IMR-90 (cell line): Measurements from ENCODE around the gene NOSTRIN. TPM values are rescaled to one million over a fixed set of nuclear protein-coding genes. Genes with fewer than 3 reads are reported as not detected.

Experiments used
- ATAC-seq: fragments of 200-7000 bp; cut with Tn5 transposase; 2 replicates; pipeline ENCODE4 v1.9.1; 2020; ENCODE audit warnings: low read depth, mild to moderate bottlenecking, moderate library complexity
- BruUV-seq: library from RNA; stranded (reverse); fragments of 400-500 nt; replicated peaks from 2 replicates; lab custom pipeline; 2021; lab: Mats Ljungman, UMichigan
- CTCF ChIA-PET: fragments of 300-600 bp; formaldehyde crosslinking; extraction: SDS; loops from one replicate; lab custom pipeline; 2021; ENCODE audit warnings: antibody characterized with exemption; lab: Yijun Ruan, JAX
- POLR2A ChIA-PET: fragments of 300-600 bp; sonication (Branson Sonifier 250); formaldehyde crosslinking; loops from one replicate; lab custom pipeline; 2022; ENCODE audit warnings: antibody characterized with exemption; ENCODE audit not compliant: unreplicated experiment; lab: Charles Lee
- DNase-seq: peaks from one replicate; pipeline ENCODE4 v3.0.0; 2013
- H2AFZ ChIP-seq: replicated peaks from 2 replicates; pipeline ENCODE3; 2013; ENCODE audit warnings: low read length, mild to moderate bottlenecking; ENCODE audit not compliant: poor library complexity
- H2AK5ac ChIP-seq: 2 replicates; pipeline ENCODE4 v1.6.1; 2013; ENCODE audit warnings: low read depth, low read length, inconsistent platforms
- H2AK9ac ChIP-seq: replicated peaks from 2 replicates; pipeline ENCODE3; 2013; ENCODE audit warnings: mild to moderate bottlenecking, low read depth, low read length, moderate library complexity; ENCODE audit not compliant: poor library complexity
- H2BK120ac ChIP-seq: 2 replicates; pipeline ENCODE4 v1.6.1; 2013; ENCODE audit warnings: low read depth, low read length, inconsistent platforms
- H2BK15ac ChIP-seq: 3 replicates; pipeline ENCODE4 v1.6.1; 2013; ENCODE audit warnings: low read depth, low read length, inconsistent platforms
- H2BK20ac ChIP-seq: 2 replicates; pipeline ENCODE4 v1.6.1; 2013; ENCODE audit warnings: low read depth, mild to moderate bottlenecking, inconsistent platforms, low read length, moderate library complexity
- H2BK5ac ChIP-seq: 2 replicates; pipeline ENCODE4 v1.6.1; 2013; ENCODE audit warnings: mild to moderate bottlenecking, low read depth, low read length, inconsistent platforms; ENCODE audit not compliant: poor library complexity, severe bottlenecking
- H3K14ac ChIP-seq: replicated peaks from 2 replicates; pipeline ENCODE4 v1.6.1; 2013; ENCODE audit warnings: low read depth, low read length, inconsistent platforms
- H3K18ac ChIP-seq: 2 replicates; pipeline ENCODE4 v1.6.1; 2013; ENCODE audit warnings: low read depth, low read length, control low read depth
- H3K23ac ChIP-seq: 2 replicates; pipeline ENCODE4 v1.6.1; 2013; ENCODE audit warnings: low read depth, low read length, inconsistent platforms
- H3K27ac ChIP-seq: 2 replicates; pipeline ENCODE4 v1.5.1; 2013; ENCODE audit warnings: mild to moderate bottlenecking, control low read depth, low read length; ENCODE audit not compliant: insufficient read depth
- H3K27me3 ChIP-seq: 2 replicates; pipeline ENCODE4 v1.6.1; 2013; ENCODE audit warnings: low read length; ENCODE audit not compliant: control insufficient read depth, insufficient read depth
- H3K36me3 ChIP-seq: 2 replicates; pipeline ENCODE4 v1.6.1; 2013; ENCODE audit warnings: low read length, mixed read lengths; ENCODE audit not compliant: control insufficient read depth, insufficient read depth
- H3K4ac ChIP-seq: 2 replicates; pipeline ENCODE4 v1.6.1; 2013; ENCODE audit warnings: low read depth, low read length, inconsistent platforms
- H3K4me1 ChIP-seq: 2 replicates; pipeline ENCODE4 v1.6.1; 2013; ENCODE audit warnings: low read length, mixed read lengths; ENCODE audit not compliant: control insufficient read depth, insufficient read depth
- H3K4me2 ChIP-seq: 2 replicates; pipeline ENCODE4 v1.6.1; 2013; ENCODE audit warnings: low read depth, mild to moderate bottlenecking, control low read depth, low read length, moderate library complexity
- H3K4me3 ChIP-seq: 2 replicates; pipeline ENCODE4 v1.5.1; 2013; ENCODE audit warnings: low read depth, mild to moderate bottlenecking, control low read depth, low read length, moderate library complexity; ENCODE audit not compliant: insufficient read depth
- H3K56ac ChIP-seq: 2 replicates; pipeline ENCODE4 v1.6.1; 2013; ENCODE audit warnings: low read length, inconsistent platforms; ENCODE audit not compliant: insufficient read depth; ENCODE audit errors: extremely low read depth
- H3K79me1 ChIP-seq, 2 experiments: 2 replicates each; pipeline ENCODE4 v1.6.1; 2013; ENCODE audit warnings: low read length in 2 of 2, inconsistent platforms in 1 of 2, low read depth in 1 of 2
- H3K9ac ChIP-seq: 2 replicates; pipeline ENCODE4 v1.6.1; 2013; ENCODE audit warnings: low read depth, low read length, control low read depth
- H3K9me1 ChIP-seq: 2 replicates; pipeline ENCODE4 v1.6.1; 2013; ENCODE audit warnings: low read length, inconsistent platforms; ENCODE audit not compliant: insufficient read depth
- H3K9me3 ChIP-seq: 2 replicates; pipeline ENCODE4 v1.6.1; 2013; ENCODE audit warnings: low read length; ENCODE audit not compliant: control insufficient read depth, insufficient read depth
- H4K20me1 ChIP-seq: 2 replicates; pipeline ENCODE4 v1.6.1; 2013; ENCODE audit warnings: low read length, inconsistent platforms; ENCODE audit not compliant: insufficient read depth
- H4K5ac ChIP-seq: 2 replicates; pipeline ENCODE4 v1.6.1; 2013; ENCODE audit warnings: mild to moderate bottlenecking, low read depth, low read length, control low read depth
- H4K8ac ChIP-seq, 2 experiments: 2 replicates each; pipeline ENCODE4 v1.6.1; 2013; ENCODE audit warnings: low read depth in 2 of 2, low read length in 2 of 2, control low read depth in 1 of 2, inconsistent platforms in 1 of 2
- H4K91ac ChIP-seq: 2 replicates; pipeline ENCODE4 v1.6.1; 2013; ENCODE audit warnings: low read depth, low read length, inconsistent platforms; ENCODE audit not compliant: insufficient read depth
- BHLHE40 ChIP-seq: fragments of 150-350 bp; IDR thresholded peaks from 2 replicates; pipeline ENCODE4 v1.6.1; 2016; ENCODE audit warnings: mild to moderate bottlenecking, low read depth, low read length
- CEBPB ChIP-seq: IDR thresholded peaks from 2 replicates; pipeline ENCODE4 v1.6.1; 2012; ENCODE audit warnings: low read depth, low read length, improper control_type of control experiment
- MAFK ChIP-seq: IDR thresholded peaks from 2 replicates; pipeline ENCODE4 v1.6.1; 2012; ENCODE audit warnings: low read depth, low read length, improper control_type of control experiment
- MAZ ChIP-seq: IDR thresholded peaks from 2 replicates; pipeline ENCODE4 v1.6.1; 2012; ENCODE audit warnings: low read depth, mild to moderate bottlenecking, low read length, improper control_type of control experiment, moderate library complexity, borderline replicate concordance
- RAD21 ChIP-seq: IDR thresholded peaks from 2 replicates; pipeline ENCODE4 v1.6.1; 2012; ENCODE audit warnings: low read length, improper control_type of control experiment
- RCOR1 ChIP-seq: IDR thresholded peaks from 2 replicates; pipeline ENCODE4 v1.6.1; 2012; ENCODE audit warnings: mild to moderate bottlenecking, low read length, improper control_type of control experiment; ENCODE audit not compliant: insufficient replicate concordance
- WGBS, 2 experiments: methylation state at CpG; one replicate each; pipeline versions ENCODE4 v1.1.5 to v1.1.7; 2013; ENCODE audit warnings: missing lambda C conversion rate in 2 of 2; ENCODE audit not compliant: insufficient read length in 1 of 2; ENCODE audit errors: extremely low coverage in 2 of 2; 5-methylcytosine and 5-hydroxymethylcytosine counted together
- dilution Hi-C: fragments of 300-500 bp; cut with HindIII; formaldehyde crosslinking; loops from one replicate; pipeline ENCODE4 v1.14.3; 2018; ENCODE audit warnings: low sequenced_read_pairs; ENCODE audit not compliant: unreplicated experiment
- in situ Hi-C: fragments of 300-500 bp; cut with MboI; formaldehyde crosslinking; loops from 3 replicates; pipeline ENCODE4 v1.14.3; 2019; ENCODE audit warnings: low sequenced_read_pairs, inconsistent platforms, mixed read lengths
- intact Hi-C: fragments of 100-400 bp; cut with micrococcal nuclease; formaldehyde crosslinking; loops from 2 replicates; pipeline ENCODE4 v1.10.0; 2022
- polyA plus RNA-seq, 3 experiments: library from polyadenylated mRNA; depleted of rRNA; stranded (reverse); fragments of >200 nt; gene quantifications; 2 replicates each; pipeline ENCODE4 v1.2.3, GENCODE V29; 2012; ENCODE audit warnings: low replicate concordance in 1 of 3
- total RNA-seq: library from RNA; depleted of rRNA; stranded (reverse); fragments of >200 nt; gene quantifications from 2 replicates; pipeline ENCODE4 v1.2.3, GENCODE V29; 2012
- TF ChIP-seq, protein P1 (sequence below): fragments of 150-350 bp; IDR thresholded peaks from 2 replicates; pipeline ENCODE4 v1.6.1; 2016; ENCODE audit warnings: low read depth, mild to moderate bottlenecking, low read length, moderate library complexity, borderline replicate concordance
- TF ChIP-seq, protein P2 (sequence below): fragments of 150-350 bp; IDR thresholded peaks from 2 replicates; pipeline ENCODE4 v1.6.1; 2017; ENCODE audit warnings: mild to moderate bottlenecking, antibody characterized with exemption, low read length, low read depth
- TF ChIP-seq, protein P3 (sequence below): conservative IDR thresholded peaks from 2 replicates; pipeline ENCODE4 v1.5.1; 2012; ENCODE audit warnings: mild to moderate bottlenecking, low read depth, low read length, improper control_type of control experiment

The NOSTRIN gene
- total and polyA plus RNA-seq, 2 of the 4 experiments (the other 2 are of a cell fraction), result 0.15 to 0.18 TPM

DNA sequence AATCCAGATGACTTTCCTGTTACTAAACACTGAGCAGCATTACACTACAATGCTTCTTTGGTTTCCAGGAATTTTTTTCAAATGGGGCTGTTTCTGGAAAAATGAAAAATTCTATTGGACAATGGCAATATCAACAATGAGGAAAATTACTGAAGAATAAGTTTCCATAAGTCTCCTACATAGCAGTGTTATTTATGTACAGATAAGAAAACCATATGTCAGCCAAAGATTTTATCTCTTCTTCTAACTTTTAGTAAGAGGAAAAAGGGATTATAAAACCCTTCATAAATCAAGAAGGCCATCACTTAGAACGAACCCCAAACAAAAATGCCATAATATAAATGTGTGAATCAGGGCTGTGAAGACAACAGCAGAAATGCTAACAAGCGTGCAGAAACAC, 31.6 kb upstream of the NOSTRIN start:
- 0 out of 2 replicates have a peak, but pooled peaks cover under 1% of the 10 kb centered on the region for H3K9me3 ChIP-seq
- H3K9ac ChIP-seq, result no peak overlapping the region
- no peaks in the 10 kb centered on the region for H3K27me3 ChIP-seq
- no peak overlapping the region for H2AK5ac ChIP-seq
- H3K9me1 ChIP-seq, result no peaks in the 10 kb centered on the region
- TF ChIP-seq, protein P1, sequence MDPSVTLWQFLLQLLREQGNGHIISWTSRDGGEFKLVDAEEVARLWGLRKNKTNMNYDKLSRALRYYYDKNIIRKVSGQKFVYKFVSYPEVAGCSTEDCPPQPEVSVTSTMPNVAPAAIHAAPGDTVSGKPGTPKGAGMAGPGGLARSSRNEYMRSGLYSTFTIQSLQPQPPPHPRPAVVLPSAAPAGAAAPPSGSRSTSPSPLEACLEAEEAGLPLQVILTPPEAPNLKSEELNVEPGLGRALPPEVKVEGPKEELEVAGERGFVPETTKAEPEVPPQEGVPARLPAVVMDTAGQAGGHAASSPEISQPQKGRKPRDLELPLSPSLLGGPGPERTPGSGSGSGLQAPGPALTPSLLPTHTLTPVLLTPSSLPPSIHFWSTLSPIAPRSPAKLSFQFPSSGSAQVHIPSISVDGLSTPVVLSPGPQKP, result no peak
- TF ChIP-seq MAFK (no peak), BHLHE40 (no peak), RAD21 (no peak), CEBPB (no peak), RCOR1 (no peak), MAZ (no peak)
- TF ChIP-seq, protein P2, sequence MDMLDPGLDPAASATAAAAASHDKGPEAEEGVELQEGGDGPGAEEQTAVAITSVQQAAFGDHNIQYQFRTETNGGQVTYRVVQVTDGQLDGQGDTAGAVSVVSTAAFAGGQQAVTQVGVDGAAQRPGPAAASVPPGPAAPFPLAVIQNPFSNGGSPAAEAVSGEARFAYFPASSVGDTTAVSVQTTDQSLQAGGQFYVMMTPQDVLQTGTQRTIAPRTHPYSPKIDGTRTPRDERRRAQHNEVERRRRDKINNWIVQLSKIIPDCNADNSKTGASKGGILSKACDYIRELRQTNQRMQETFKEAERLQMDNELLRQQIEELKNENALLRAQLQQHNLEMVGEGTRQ, result no peak
- TF ChIP-seq, protein P3, sequence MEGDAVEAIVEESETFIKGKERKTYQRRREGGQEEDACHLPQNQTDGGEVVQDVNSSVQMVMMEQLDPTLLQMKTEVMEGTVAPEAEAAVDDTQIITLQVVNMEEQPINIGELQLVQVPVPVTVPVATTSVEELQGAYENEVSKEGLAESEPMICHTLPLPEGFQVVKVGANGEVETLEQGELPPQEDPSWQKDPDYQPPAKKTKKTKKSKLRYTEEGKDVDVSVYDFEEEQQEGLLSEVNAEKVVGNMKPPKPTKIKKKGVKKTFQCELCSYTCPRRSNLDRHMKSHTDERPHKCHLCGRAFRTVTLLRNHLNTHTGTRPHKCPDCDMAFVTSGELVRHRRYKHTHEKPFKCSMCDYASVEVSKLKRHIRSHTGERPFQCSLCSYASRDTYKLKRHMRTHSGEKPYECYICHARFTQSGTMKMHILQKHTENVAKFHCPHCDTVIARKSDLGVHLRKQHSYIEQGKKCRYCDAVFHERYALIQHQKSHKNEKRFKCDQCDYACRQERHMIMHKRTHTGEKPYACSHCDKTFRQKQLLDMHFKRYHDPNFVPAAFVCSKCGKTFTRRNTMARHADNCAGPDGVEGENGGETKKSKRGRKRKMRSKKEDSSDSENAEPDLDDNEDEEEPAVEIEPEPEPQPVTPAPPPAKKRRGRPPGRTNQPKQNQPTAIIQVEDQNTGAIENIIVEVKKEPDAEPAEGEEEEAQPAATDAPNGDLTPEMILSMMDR, result no peak
- H4K5ac ChIP-seq, result no peak overlapping the region
- H2AFZ ChIP-seq, result no peak overlapping the region
- H2AK9ac ChIP-seq, result no peak overlapping the region
- no peak overlapping the region for H2BK5ac ChIP-seq
- no peak overlapping the region for H3K14ac ChIP-seq
- no peaks in the 10 kb centered on the region for H3K79me1 ChIP-seq
- DNase-seq (no peak), ATAC-seq (no peak)
- H4K20me1 ChIP-seq, result no peaks in the 10 kb centered on the region
- in situ Hi-C loops (no loop called here), intact Hi-C loops (no loop called here), dilution Hi-C loops (no loop called here)
- H3K18ac ChIP-seq, result no peak overlapping the region
- H3K4me1 ChIP-seq, result no peaks in the 10 kb centered on the region
- ChIA-PET CTCF (interaction anchor here (1.2 kb wide), 1 partner anchor 16 kb away, joined by 3 read pairs; no protein-coding TSS in a partner anchor), POLR2A (no interaction called here)
- no peak overlapping the region for H3K4ac ChIP-seq
- H4K8ac ChIP-seq, result no peak overlapping the region
- H2BK15ac ChIP-seq, result no peak overlapping the region
- no peak overlapping the region for H3K27ac ChIP-seq
- no peak overlapping the region for H3K23ac ChIP-seq
- H3K56ac ChIP-seq, result no peak overlapping the region
- BruUV-seq, result no TSS peak
- H3K4me2 ChIP-seq, result no peak overlapping the region
- WGBS, 2 experiments, result no CpG with 5 or more reads among the region's 2 CpGs
- no peaks in the 10 kb centered on the region for H3K36me3 ChIP-seq
- no peak overlapping the region for H4K91ac ChIP-seq
- H2BK20ac ChIP-seq, result no peak overlapping the region
- no peak overlapping the region for H3K4me3 ChIP-seq
- H2BK120ac ChIP-seq, result no peak overlapping the region
